MCF 10A (cell line): ENCODE results near the gene FCAMR. TPM values are rescaled to one million over a fixed set of nuclear protein-coding genes. Genes with fewer than 3 reads are reported as not detected.

Experiments
- BruUV-seq: library from RNA; stranded (reverse); fragments of 400-500 nt; replicated peaks from 2 replicates; lab custom pipeline; 2021; lab: Mats Ljungman, UMichigan
- CTCF ChIA-PET: fragments of 300-600 bp; sonication (Branson Sonifier 250); formaldehyde crosslinking; extraction: SDS; loops from one replicate; lab custom pipeline; 2021; ENCODE audit warnings: antibody characterized with exemption, inconsistent platforms; lab: Yijun Ruan, JAX
- POLR2A ChIA-PET: fragments of 300-600, 350-650 bp; sonication (Branson Sonifier 250); formaldehyde crosslinking; extraction: SDS; loops from one replicate; lab custom pipeline; 2020; ENCODE audit warnings: antibody characterized with exemption, inconsistent platforms; lab: Yijun Ruan, JAX
- DNase-seq: peaks from one replicate; pipeline ENCODE4 v3.0.0-alpha.2; 2018; ENCODE audit not compliant: unreplicated experiment
- H3K27ac Mint-ChIP-seq: one replicate; pipeline ENCODE4 v1.8.0; 2022; ENCODE audit warnings: mild to moderate bottlenecking, low read depth, mixed read lengths; ENCODE audit not compliant: unreplicated experiment
- H3K27me3 Mint-ChIP-seq: one replicate; pipeline ENCODE4 v1.8.0; 2022; ENCODE audit warnings: mixed read lengths; ENCODE audit not compliant: insufficient read depth, unreplicated experiment
- H3K36me3 Mint-ChIP-seq: one replicate; pipeline ENCODE4 v1.8.0; 2022; ENCODE audit warnings: mild to moderate bottlenecking, moderate library complexity, mixed read lengths; ENCODE audit not compliant: insufficient read depth, unreplicated experiment
- H3K4me1 Mint-ChIP-seq: one replicate; pipeline ENCODE4 v1.8.0; 2022; ENCODE audit warnings: mixed read lengths; ENCODE audit not compliant: insufficient read depth, unreplicated experiment
- H3K4me3 Mint-ChIP-seq: one replicate; pipeline ENCODE4 v1.8.0; 2022; ENCODE audit warnings: mild to moderate bottlenecking, moderate library complexity, mixed read lengths; ENCODE audit not compliant: unreplicated experiment
- H3K9me3 Mint-ChIP-seq: one replicate; pipeline ENCODE4 v1.8.0; 2022; ENCODE audit warnings: mixed read lengths; ENCODE audit not compliant: unreplicated experiment
- intact Hi-C: fragments of 100-400 bp; cut with micrococcal nuclease; formaldehyde crosslinking; loops from 2 replicates; pipeline ENCODE4 v1.14.1; 2022
- total RNA-seq: library from RNA; stranded (reverse); gene quantifications from 2 replicates; pipeline ENCODE4 v1.2.3, GENCODE V29; 2022
- TF ChIP-seq, protein P1 (sequence below): fragments of 200-600 bp; IDR thresholded peaks from one replicate; pipeline ENCODE4 v1.8.0; 2022; ENCODE audit warnings: antibody characterized with exemption, mild to moderate bottlenecking; ENCODE audit not compliant: unreplicated experiment

Gene FCAMR
- total RNA-seq, 1 experiment from 2014 or later: not detected

DNA sequence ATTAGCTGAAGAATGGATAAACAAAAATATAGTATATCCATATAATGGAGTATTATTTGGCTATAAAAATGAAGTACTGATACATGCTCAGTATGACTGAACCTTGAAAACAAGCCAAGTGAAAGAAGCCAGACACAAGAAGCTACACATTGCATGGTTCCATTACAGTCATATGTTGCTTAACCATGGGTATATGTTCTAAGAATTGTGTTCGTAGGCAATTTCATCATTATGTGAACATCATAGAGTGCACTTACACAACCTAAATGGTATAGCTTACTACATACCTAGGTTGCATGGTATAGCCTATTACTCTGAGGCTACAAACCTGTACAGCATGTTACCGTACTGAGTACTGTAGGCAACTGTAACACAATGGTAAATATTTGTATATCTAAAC is 28.6 kb upstream of the FCAMR start:
- CTCF ChIA-PET: interaction anchor here (1.7 to 2.0 kb wide), 2 partner anchors 16 to 21 kb away, joined by 6 to 12 read pairs; no protein-coding TSS in a partner anchor
- DNase-seq: peak; percentile 78

GRCh38 chr1:206992790-206993189 is 22.5 kb upstream of the FCAMR start:
- H3K27me3 Mint-ChIP-seq: no peaks in the 10 kb centered on the region
- intact Hi-C loops: no loop called here
- DNase-seq: no peak
- CTCF ChIA-PET: interaction anchor here (0.6 to 8.8 kb wide), 9 partner anchors 11 to 904 kb away, joined by 3 to 98 read pairs (median 5); no protein-coding TSS in a partner anchor
- H3K4me1 Mint-ChIP-seq: no peaks in the 10 kb centered on the region
- BruUV-seq: no TSS peak
- no peaks in the 10 kb centered on the region for H3K9me3 Mint-ChIP-seq
- peaks cover 7% of the 10 kb centered on the region for H3K36me3 Mint-ChIP-seq
- TF ChIP-seq, protein P1, sequence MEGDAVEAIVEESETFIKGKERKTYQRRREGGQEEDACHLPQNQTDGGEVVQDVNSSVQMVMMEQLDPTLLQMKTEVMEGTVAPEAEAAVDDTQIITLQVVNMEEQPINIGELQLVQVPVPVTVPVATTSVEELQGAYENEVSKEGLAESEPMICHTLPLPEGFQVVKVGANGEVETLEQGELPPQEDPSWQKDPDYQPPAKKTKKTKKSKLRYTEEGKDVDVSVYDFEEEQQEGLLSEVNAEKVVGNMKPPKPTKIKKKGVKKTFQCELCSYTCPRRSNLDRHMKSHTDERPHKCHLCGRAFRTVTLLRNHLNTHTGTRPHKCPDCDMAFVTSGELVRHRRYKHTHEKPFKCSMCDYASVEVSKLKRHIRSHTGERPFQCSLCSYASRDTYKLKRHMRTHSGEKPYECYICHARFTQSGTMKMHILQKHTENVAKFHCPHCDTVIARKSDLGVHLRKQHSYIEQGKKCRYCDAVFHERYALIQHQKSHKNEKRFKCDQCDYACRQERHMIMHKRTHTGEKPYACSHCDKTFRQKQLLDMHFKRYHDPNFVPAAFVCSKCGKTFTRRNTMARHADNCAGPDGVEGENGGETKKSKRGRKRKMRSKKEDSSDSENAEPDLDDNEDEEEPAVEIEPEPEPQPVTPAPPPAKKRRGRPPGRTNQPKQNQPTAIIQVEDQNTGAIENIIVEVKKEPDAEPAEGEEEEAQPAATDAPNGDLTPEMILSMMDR: no peak
- no peak overlapping the region for H3K4me3 Mint-ChIP-seq
- no peak overlapping the region for H3K27ac Mint-ChIP-seq
- POLR2A ChIA-PET: interaction anchor here (0.6 to 26.6 kb wide), 5 partner anchors 9 to 412 kb away, joined by 3 to 936 read pairs (median 4); partner anchors contain the start of gene C1orf116

More for the DNA sequence above, 28.6 kb upstream of the FCAMR start:
- intact Hi-C loops: no loop called here
- Mint-ChIP-seq H3K4me3 (no peak overlapping the region), H3K27me3 (no peaks in the 10 kb centered on the region), H3K27ac (no peak overlapping the region), H3K9me3 (no peaks in the 10 kb centered on the region), H3K4me1 (peaks cover 26% of the 10 kb centered on the region), H3K36me3 (peaks cover 6% of the 10 kb centered on the region)
- POLR2A ChIA-PET: interaction anchor here (0.6 to 26.6 kb wide), 5 partner anchors 8 to 203 kb away, joined by 3 to 936 read pairs (median 3); partner anchors contain the start of genes C1orf116 and PFKFB2
- TF ChIP-seq, protein P1: no peak
- no TSS peak for BruUV-seq

- Mint-ChIP-seq H3K4me1 (no peaks in the 10 kb centered on the region), H3K27me3 (no peaks in the 10 kb centered on the region), H3K27ac (no peak overlapping the region), H3K9me3 (no peaks in the 10 kb centered on the region), H3K4me3 (no peak overlapping the region), H3K36me3 (peaks cover 1% of the 10 kb centered on the region)
- ChIA-PET CTCF (interaction anchor here (0.7 to 2.7 kb wide), 3 partner anchors 17 to 360 kb away, joined by 3 to 10 read pairs (median 4); no protein-coding TSS in a partner anchor), POLR2A (interaction anchor here (1.0 to 1.6 kb wide), 2 partner anchors 19 to 65 kb away, joined by 4 to 7 read pairs; partner anchors contain the start of gene PFKFB2)
- TF ChIP-seq, protein P1: no peak
- no TSS peak for BruUV-seq
- no peak for DNase-seq
- intact Hi-C loops: no loop called here
Measured at GRCh38 chr1:206987873-206988272, 17.6 kb upstream of the FCAMR start.

DNA sequence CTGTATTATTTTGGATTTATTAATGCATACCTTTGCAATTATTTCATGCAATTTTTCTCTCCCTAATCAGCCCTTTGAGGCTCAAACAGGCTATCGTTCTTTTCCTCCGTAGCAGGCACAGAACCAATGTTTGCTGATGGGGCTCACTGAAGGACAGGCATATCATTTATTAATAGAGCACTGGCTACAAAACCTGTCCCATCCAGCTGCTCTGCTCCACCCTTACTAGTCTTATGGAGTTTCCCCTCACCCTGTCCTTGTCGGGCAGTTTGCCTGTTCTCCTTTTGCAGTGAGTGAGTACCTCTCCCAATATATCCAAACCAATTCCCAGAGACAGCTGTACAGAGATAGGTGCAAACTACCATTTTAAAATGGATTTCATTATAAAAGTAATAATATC is 16.6 kb upstream of the FCAMR start:
- Mint-ChIP-seq H3K36me3 (no peaks in the 10 kb centered on the region), H3K9me3 (no peaks in the 10 kb centered on the region), H3K4me1 (no peaks in the 10 kb centered on the region), H3K27me3 (no peaks in the 10 kb centered on the region), H3K4me3 (no peak overlapping the region), H3K27ac (no peak overlapping the region)
- TF ChIP-seq, protein P1: no peak
- BruUV-seq: no TSS peak
- intact Hi-C loops: no loop called here
- DNase-seq: no peak
- ChIA-PET POLR2A (interaction anchor here (0.8 to 1.6 kb wide), 3 partner anchors 19 to 45 kb away, joined by 3 to 7 read pairs (median 4); partner anchors contain the start of gene C1orf116), CTCF (interaction anchor here (0.7 to 10.9 kb wide), 10 partner anchors 9 to 380 kb away, joined by 3 to 287 read pairs (median 3); partner anchors contain the start of gene FCMR)
